Naive thymus-derived CD4-positive, alpha-beta T cell (primary cell): ENCODE data around the gene KRTDAP. TPM values are rescaled to one million over a fixed set of nuclear protein-coding genes. Genes with fewer than 3 reads are reported as not detected.
"Not testable (repeated sequence)": the region's sequence is repeated elsewhere in the genome, so short reads cannot be mapped to it uniquely, and the experiment has no call there.

Source experiments
- ATAC-seq: fragments of 150-1000 bp; cut with Tn5 transposase; 2 replicates; pipeline ENCODE4 v1.10.0; 2021; ENCODE audit warnings: mild to moderate bottlenecking, moderate library complexity
- CTCF ChIA-PET: fragments of 350-600 bp; sonication (Branson Sonifier 250); formaldehyde crosslinking; loops from one replicate; lab custom pipeline; 2021; ENCODE audit warnings: antibody characterized with exemption; lab: Charles Lee
- POLR2A ChIA-PET: fragments of 350-600 bp; sonication (Branson Sonifier 250); formaldehyde crosslinking; loops from one replicate; lab custom pipeline; 2021; ENCODE audit warnings: antibody characterized with exemption, inconsistent platforms; lab: Charles Lee
- DNase-seq, 9 donors: peaks; one replicate each; pipeline versions ENCODE4 v3.0.0 to v3.0.0-alpha.2; 2020 to 2022; ENCODE audit warnings: mixed read lengths in 1 of 9
- H3K27ac ChIP-seq: one replicate; pipeline ENCODE4 v1.7.0; 2013; ENCODE audit warnings: mild to moderate bottlenecking, low read depth, low read length, moderate library complexity
- H3K27me3 ChIP-seq, 2 donors: one replicate each; pipeline ENCODE4 v1.7.0; 2013; ENCODE audit warnings: low read length in 2 of 2, mild to moderate bottlenecking in 2 of 2, moderate library complexity in 2 of 2; ENCODE audit not compliant: control insufficient read depth in 2 of 2, insufficient read depth in 2 of 2
- H3K36me3 ChIP-seq, 3 experiments: 1 replicate in 2 of 3; 2 replicates in 1 of 3; pipeline ENCODE4 v1.7.0; 2013; ENCODE audit warnings: low read length in 3 of 3, mild to moderate bottlenecking in 3 of 3, moderate library complexity in 1 of 3; ENCODE audit not compliant: insufficient read depth in 3 of 3, control insufficient read depth in 2 of 3
- H3K4me1 ChIP-seq, 2 donors: one replicate each; pipeline ENCODE4 v1.7.0; 2013; ENCODE audit warnings: low read length in 2 of 2, mild to moderate bottlenecking in 2 of 2, moderate library complexity in 1 of 2; ENCODE audit not compliant: control insufficient read depth in 2 of 2, insufficient read depth in 2 of 2
- H3K4me3 ChIP-seq: 2 replicates; pipeline ENCODE4 v1.7.0; 2013; ENCODE audit warnings: mild to moderate bottlenecking, low read length
- H3K9me3 ChIP-seq, 3 experiments: 1 replicate in 2 of 3; 2 replicates in 1 of 3; pipeline ENCODE4 v1.7.0; 2013; ENCODE audit warnings: low read length in 3 of 3; ENCODE audit not compliant: control insufficient read depth in 2 of 3
- H3K27ac Mint-ChIP-seq, 9 donors: one replicate each; pipeline ENCODE4 v1.8.0; 2020 to 2022; ENCODE audit warnings: mixed read lengths in 9 of 9, mild to moderate bottlenecking in 8 of 9, moderate library complexity in 5 of 9, inconsistent platforms in 2 of 9
- H3K27me3 Mint-ChIP-seq, 5 donors: one replicate each; pipeline ENCODE4 v1.8.0; 2021 to 2022; ENCODE audit warnings: mixed read lengths in 5 of 5, mild to moderate bottlenecking in 1 of 5
- H3K36me3 Mint-ChIP-seq, 5 donors: one replicate each; pipeline ENCODE4 v1.8.0; 2020 to 2022; ENCODE audit warnings: mixed read lengths in 5 of 5, mild to moderate bottlenecking in 3 of 5, inconsistent platforms in 1 of 5
- H3K4me1 Mint-ChIP-seq, 7 donors: one replicate each; pipeline ENCODE4 v1.8.0; 2020 to 2022; ENCODE audit warnings: mixed read lengths in 7 of 7, mild to moderate bottlenecking in 3 of 7, inconsistent platforms in 1 of 7
- H3K4me3 Mint-ChIP-seq, 10 donors: one replicate each; pipeline ENCODE4 v1.8.0; 2020 to 2022; ENCODE audit warnings: mild to moderate bottlenecking in 10 of 10, mixed read lengths in 10 of 10, moderate library complexity in 6 of 10, inconsistent platforms in 2 of 10
- H3K9me3 Mint-ChIP-seq, 11 donors: one replicate each; pipeline ENCODE4 v1.8.0; 2020 to 2022; ENCODE audit warnings: mixed read lengths in 11 of 11, mild to moderate bottlenecking in 4 of 11, inconsistent platforms in 1 of 11, moderate library complexity in 1 of 11
- intact Hi-C, 2 donors: fragments of 100-400 bp; cut with micrococcal nuclease; formaldehyde crosslinking; loops; one replicate each; pipeline ENCODE4 v1.15.1; 2023
- polyA plus RNA-seq, 2 donors: library from polyadenylated mRNA; unstranded; fragments of 300-500 nt; fragmentation: Illumina TruSeq; gene quantifications; one replicate each; pipeline ENCODE4 v1.2.3, GENCODE V29; 2021
- total RNA-seq, 6 experiments: library from RNA in 5 of 6; stranded (reverse) in 5 of 6; gene quantifications; 1 replicate in 5 of 6; 2 replicates in 1 of 6; pipeline ENCODE4 v1.2.3 and lab custom pipeline; 2021 to 2026

KRTDAP gene
- total and polyA plus RNA-seq, 7 experiments from 2014 or later = not detected

- ATAC-seq (no peak), DNase-seq (no peak)
- Histone ChIP-seq H3K27ac (no peak overlapping the region), H3K4me3 (no peak overlapping the region), H3K9me3 (no peaks in the 10 kb centered on the region), H3K4me1 (no peaks in the 10 kb centered on the region), H3K36me3 (no peaks in the 10 kb centered on the region), H3K27me3 (no peaks in the 10 kb centered on the region)
- ChIA-PET CTCF (interaction anchor here (1.0 to 3.4 kb wide), 5 partner anchors 18 to 117 kb away, joined by 3 to 37 read pairs (median 4); no protein-coding TSS in a partner anchor), POLR2A (interaction anchor here (0.6 kb wide), 1 partner anchor 205 kb away, joined by 3 read pairs; no protein-coding TSS in a partner anchor)
- intact Hi-C loops = no loop called here
- Mint-ChIP-seq H3K36me3 (no peaks in the 10 kb centered on the region), H3K9me3 (no peaks in the 10 kb centered on the region), H3K27ac (no peak overlapping the region), H3K4me3 (no peak overlapping the region), H3K4me1 (peaks cover 0 to 4% (median 0%) of the 10 kb centered on the region in 7 donors), H3K27me3 (peaks cover 0 to 6% (median 0%) of the 10 kb centered on the region in 5 donors)
These were observed 20.1 kb downstream of the KRTDAP start for GRCh38 chr19:35470128-35470527.

- ATAC-seq (peak; percentile 99), DNase-seq (peak; percentile 30 to 66 (median 57))
- Histone ChIP-seq H3K36me3 (no peaks in the 10 kb centered on the region), H3K27ac (no peak overlapping the region), H3K4me3 (no peak overlapping the region), H3K27me3 (no peaks in the 10 kb centered on the region), H3K4me1 (peaks cover 0 to 10% of the 10 kb centered on the region in 2 donors), H3K9me3 (no peaks in the 10 kb centered on the region)
- POLR2A ChIA-PET = interaction anchor here (1.1 kb wide), 1 partner anchor 326 kb away, joined by 4 read pairs; no protein-coding TSS in a partner anchor
- CTCF ChIA-PET = interaction anchor here (0.6 to 3.4 kb wide), 6 partner anchors 14 to 231 kb away, joined by 3 to 37 read pairs (median 4); no protein-coding TSS in a partner anchor
- Mint-ChIP-seq H3K4me1 (peaks cover 4 to 9% (median 7%) of the 10 kb centered on the region in 7 donors), H3K4me3 (no peak overlapping the region), H3K36me3 (no peaks in the 10 kb centered on the region), H3K27ac (no peak overlapping the region), H3K9me3 (no peaks in the 10 kb centered on the region), H3K27me3 (peaks cover 0 to 8% (median 0%) of the 10 kb centered on the region in 5 donors)
- intact Hi-C loops = loop anchor here (1.0 to 10.0 kb wide), 6 partner anchors 116 to 401 kb away; partner anchors contain the start of genes FXYD7 (in 1 of the 2) and USF2 (in 1 of the 2)
These were observed 21.6 kb downstream of the KRTDAP start for GRCh38 chr19:35468637-35469036.

GRCh38 chr19:35466259-35466658 is 24.0 kb downstream of the KRTDAP start:
- peaks cover 14 to 28% of the 10 kb centered on the region in 2 donors for H3K4me1 ChIP-seq
- no peak overlapping the region for H3K4me3 Mint-ChIP-seq
- no peaks in the 10 kb centered on the region for H3K36me3 ChIP-seq
- intact Hi-C loops = loop anchor here in 1 of 2 donors (10.0 kb wide), 2 partner anchors 201 to 321 kb away; partner anchors contain the start of genes FXYD7 and USF2
- DNase-seq (no peak), ATAC-seq (no peak)
- no peak overlapping the region for H3K27ac Mint-ChIP-seq
- ChIA-PET POLR2A (interaction anchor here (0.7 kb wide), 1 partner anchor 111 kb away, joined by 3 read pairs; no protein-coding TSS in a partner anchor), CTCF (interaction anchor here (0.7 to 1.5 kb wide), 4 partner anchors 26 to 191 kb away, joined by 3 to 5 read pairs (median 4); no protein-coding TSS in a partner anchor)
- H3K27me3 Mint-ChIP-seq = peaks cover 0 to 8% (median 0%) of the 10 kb centered on the region in 5 donors
- H3K4me1 Mint-ChIP-seq = peaks cover 21 to 25% (median 22%) of the 10 kb centered on the region in 7 donors
- H3K4me3 ChIP-seq = no peak overlapping the region
- H3K27ac ChIP-seq = no peak overlapping the region
- H3K9me3 ChIP-seq = no peaks in the 10 kb centered on the region
- no peaks in the 10 kb centered on the region for H3K9me3 Mint-ChIP-seq
- H3K27me3 ChIP-seq = no peaks in the 10 kb centered on the region
- H3K36me3 Mint-ChIP-seq = peaks cover 0 to 3% (median 0%) of the 10 kb centered on the region in 5 donors

- not testable (repeated sequence) for H3K9me3 Mint-ChIP-seq, DNase-seq, H3K36me3 ChIP-seq, H3K27ac ChIP-seq, H3K27me3 ChIP-seq, H3K36me3 Mint-ChIP-seq, H3K27me3 Mint-ChIP-seq, H3K9me3 ChIP-seq, H3K4me3 ChIP-seq
- peaks cover 14 to 29% of the 10 kb centered on the region in 2 donors for H3K4me1 ChIP-seq
- CTCF ChIA-PET = interaction anchor here (0.6 to 2.5 kb wide), 11 partner anchors 10 to 226 kb away, joined by 3 to 15 read pairs (median 4); no protein-coding TSS in a partner anchor
- POLR2A ChIA-PET = interaction anchor here (0.6 to 1.6 kb wide), 6 partner anchors 37 to 309 kb away, joined by 3 to 7 read pairs (median 4); partner anchors contain the start of genes FXYD5 and HAUS5
- peak overlapping the region; percentile 75 to 98 (median 91) for H3K27ac Mint-ChIP-seq
- peaks cover 30 to 36% (median 33%) of the 10 kb centered on the region in 7 donors for H3K4me1 Mint-ChIP-seq
- intact Hi-C loops = loop anchor here (1.0 to 10.0 kb wide), 6 partner anchors 32 to 322 kb away; partner anchors contain the start of genes FFAR3 (in 1 of the 2), FXYD7 (in 1 of the 2) and USF2 (in 1 of the 2)
- peak; percentile 59 for ATAC-seq
- peak overlapping the region in 9 of 10 donors; percentile 58 to 87 (median 77) for H3K4me3 Mint-ChIP-seq
These were observed 27.3 kb downstream of the KRTDAP start for GRCh38 chr19:35462956-35463355.

GRCh38 chr19:35462476-35462953 is 27.7 kb downstream of the KRTDAP start:
- Mint-ChIP-seq H3K4me1 (peaks cover 30 to 37% (median 35%) of the 10 kb centered on the region in 7 donors), H3K27me3 (peaks cover 0 to 8% (median 0%) of the 10 kb centered on the region in 5 donors), H3K36me3 (peaks cover 0 to 3% (median 0%) of the 10 kb centered on the region in 5 donors), H3K9me3 (peaks cover 0 to 1% (median 0%) of the 10 kb centered on the region in 11 donors), H3K27ac (peak overlapping the region; percentile 75 to 98 (median 91)), H3K4me3 (peak overlapping the region; percentile 25 to 87 (median 76))
- ATAC-seq (peak; percentile 95), DNase-seq (peak in 8 of 9 donors; percentile 32 to 88 (median 82))
- ChIA-PET POLR2A (interaction anchor here (0.6 to 1.6 kb wide), 6 partner anchors 37 to 309 kb away, joined by 3 to 7 read pairs (median 4); partner anchors contain the start of genes FXYD5 and HAUS5), CTCF (interaction anchor here (0.6 to 2.5 kb wide), 9 partner anchors 10 to 226 kb away, joined by 3 to 15 read pairs (median 4); no protein-coding TSS in a partner anchor)
- Histone ChIP-seq H3K9me3 (no peaks in the 10 kb centered on the region), H3K4me3 (peak overlapping the region; percentile 6), H3K27ac (peak overlapping the region; percentile 22), H3K27me3 (no peaks in the 10 kb centered on the region), H3K36me3 (no peaks in the 10 kb centered on the region), H3K4me1 (peaks cover 14 to 29% of the 10 kb centered on the region in 2 donors)
- intact Hi-C loops = loop anchor here (1.0 to 10.0 kb wide), 6 partner anchors 33 to 322 kb away; partner anchors contain the start of genes FFAR3 (in 1 of the 2), FXYD7 (in 1 of the 2) and USF2 (in 1 of the 2)

GRCh38 chr19:35461788-35462187 is 28.5 kb downstream of the KRTDAP start:
- not testable (repeated sequence) for H3K4me3 ChIP-seq, H3K9me3 ChIP-seq, H3K9me3 Mint-ChIP-seq, H3K36me3 Mint-ChIP-seq, H3K4me3 Mint-ChIP-seq, H3K27me3 ChIP-seq, ATAC-seq, H3K36me3 ChIP-seq, H3K27ac Mint-ChIP-seq, DNase-seq, H3K27ac ChIP-seq
- ChIA-PET CTCF (interaction anchor here (1.3 to 1.4 kb wide), 2 partner anchors 9 to 111 kb away, joined by 3 to 5 read pairs; no protein-coding TSS in a partner anchor), POLR2A (interaction anchor here (0.6 to 1.6 kb wide), 3 partner anchors 44 to 308 kb away, joined by 3 to 5 read pairs (median 5); partner anchors contain the start of gene FXYD5)
- intact Hi-C loops = loop anchor here (1.0 to 10.0 kb wide), 6 partner anchors 34 to 321 kb away; partner anchors contain the start of genes FFAR3 (in 1 of the 2), FXYD7 (in 1 of the 2) and USF2 (in 1 of the 2)
- H3K4me1 Mint-ChIP-seq = peaks cover 32 to 39% (median 36%) of the 10 kb centered on the region in 7 donors
- H3K27me3 Mint-ChIP-seq = peaks cover 0 to 11% (median 0%) of the 10 kb centered on the region in 5 donors
- H3K4me1 ChIP-seq = peaks cover 14 to 29% of the 10 kb centered on the region in 2 donors
